Endodermal cell (in vitro differentiated cells): ENCODE data around the gene EHD2. TPM values are rescaled to one million over a fixed set of nuclear protein-coding genes. Genes with fewer than 3 reads are reported as not detected.

Experiments used
- DNase-seq: peaks from one replicate; pipeline ENCODE4 v3.0.0-alpha.2; 2017
- H3K27ac ChIP-seq: 2 replicates; pipeline ENCODE4 v1.5.1; 2013; ENCODE audit warnings: mild to moderate bottlenecking, low read depth, low read length, moderate library complexity
- H3K27me3 ChIP-seq: 2 replicates; pipeline ENCODE4 v1.6.1; 2013; ENCODE audit warnings: mild to moderate bottlenecking, low read length, moderate library complexity; ENCODE audit not compliant: insufficient read depth, control insufficient read depth, poor library complexity, severe bottlenecking
- H3K36me3 ChIP-seq: 2 replicates; pipeline ENCODE4 v1.7.0; 2013; ENCODE audit warnings: mild to moderate bottlenecking, low read length, moderate library complexity; ENCODE audit not compliant: control insufficient read depth, insufficient read depth
- H3K4me1 ChIP-seq: one replicate; pipeline ENCODE4 v1.7.0; 2013; ENCODE audit warnings: low read length; ENCODE audit not compliant: control insufficient read depth, insufficient read depth
- H3K4me3 ChIP-seq: 2 replicates; pipeline ENCODE4 v1.5.1; 2013; ENCODE audit warnings: mild to moderate bottlenecking, low read length, moderate library complexity
- H3K9ac ChIP-seq: 2 replicates; pipeline ENCODE4 v1.6.1; 2013; ENCODE audit warnings: mild to moderate bottlenecking, low read length, moderate library complexity; ENCODE audit not compliant: poor library complexity, severe bottlenecking; ENCODE audit errors: extremely low read depth
- H3K9me3 ChIP-seq: 2 replicates; pipeline ENCODE4 v1.6.1; 2013; ENCODE audit warnings: mild to moderate bottlenecking, low read length, moderate library complexity; ENCODE audit not compliant: control insufficient read depth
- H3K27ac Mint-ChIP-seq: 2 replicates; pipeline ENCODE4 v1.8.0; 2020; ENCODE audit warnings: mixed read lengths
- H3K27me3 Mint-ChIP-seq: 2 replicates; pipeline ENCODE4 v1.8.0; 2021; ENCODE audit warnings: mild to moderate bottlenecking, mixed read lengths; ENCODE audit not compliant: insufficient read depth
- H3K36me3 Mint-ChIP-seq: 2 replicates; pipeline ENCODE4 v1.8.0; 2020; ENCODE audit warnings: low read depth, mixed read lengths
- H3K4me1 Mint-ChIP-seq: 2 replicates; pipeline ENCODE4 v1.8.0; 2020; ENCODE audit warnings: mixed read lengths
- H3K4me3 Mint-ChIP-seq: 2 replicates; pipeline ENCODE4 v1.8.0; 2020; ENCODE audit warnings: mild to moderate bottlenecking, moderate library complexity, mixed read lengths
- H3K9me3 Mint-ChIP-seq: 2 replicates; pipeline ENCODE4 v1.8.0; 2020; ENCODE audit warnings: mild to moderate bottlenecking, mixed read lengths
- CTCF ChIP-seq: fragments of 200-600 bp; sonication (generic); conservative IDR thresholded peaks from 2 replicates; pipeline ENCODE4 v1.5.0; 2021; ENCODE audit warnings: antibody characterized with exemption, mild to moderate bottlenecking
- WGBS, 2 experiments: methylation state at CpG; one replicate each; pipeline versions ENCODE4 v1.1.5 to v1.1.7; 2013; ENCODE audit warnings: missing lambda C conversion rate in 2 of 2, mixed read lengths in 1 of 2; ENCODE audit not compliant: insufficient coverage in 1 of 2, insufficient read length in 1 of 2; 5-methylcytosine and 5-hydroxymethylcytosine counted together
- total RNA-seq, 2 donors: library from RNA; stranded (reverse); fragmentation: NEBNext Ultra II Directional in 1 of 2; extraction: Animal tissue kit (Norgen Biotek cat#: 25700) in 1 of 2; gene quantifications; 2 replicates in 1 of 2; 3 replicates in 1 of 2; pipeline ENCODE4 v1.2.1, GENCODE V29; 2021

EHD2 gene
- total RNA-seq, 2 donors from 2014 or later = 5.5 to 8.4 TPM

- Mint-ChIP-seq H3K4me3 (no peak overlapping the region), H3K4me1 (peaks cover 11% of the 10 kb centered on the region), H3K27ac (peak overlapping the region; percentile 89), H3K9me3 (no peaks in the 10 kb centered on the region), H3K27me3 (no peaks in the 10 kb centered on the region), H3K36me3 (peaks cover 59% of the 10 kb centered on the region)
- Histone ChIP-seq H3K27ac (no peak overlapping the region), H3K4me1 (no peaks in the 10 kb centered on the region), H3K36me3 (peaks cover 35% of the 10 kb centered on the region), H3K9me3 (no peaks in the 10 kb centered on the region), H3K27me3 (no peaks in the 10 kb centered on the region), H3K9ac (no peak overlapping the region), H3K4me3 (no peak overlapping the region)
- no peak for TF ChIP-seq CTCF
- 94 to 97% methylated on average over 6 of the region's 6 CpGs for WGBS, 2 experiments
- DNase-seq = no peak
Measured at GRCh38 chr19:47681388-47681787, 31.8 kb upstream of the EHD2 start.

- 88 to 95% methylated on average over 5 to 23 of the region's 23 CpGs for WGBS, 2 experiments
- DNase-seq = no peak
- Mint-ChIP-seq H3K27ac (no peak overlapping the region), H3K27me3 (no peaks in the 10 kb centered on the region), H3K4me3 (no peak overlapping the region), H3K36me3 (peaks cover 57% of the 10 kb centered on the region), H3K4me1 (peaks cover 12% of the 10 kb centered on the region), H3K9me3 (no peaks in the 10 kb centered on the region)
- Histone ChIP-seq H3K9me3 (no peaks in the 10 kb centered on the region), H3K4me3 (no peak overlapping the region), H3K36me3 (peaks cover 33% of the 10 kb centered on the region), H3K9ac (no peak overlapping the region), H3K27ac (no peak overlapping the region), H3K4me1 (no peaks in the 10 kb centered on the region), H3K27me3 (no peaks in the 10 kb centered on the region)
- no peak for TF ChIP-seq CTCF
Measured at GRCh38 chr19:47681936-47682335, 31.3 kb upstream of the EHD2 start.

GRCh38 chr19:47682939-47683338, 30.3 kb upstream of the EHD2 start:
- no peaks in the 10 kb centered on the region for H3K27me3 Mint-ChIP-seq
- no peak for TF ChIP-seq CTCF
- no peak for DNase-seq
- H3K9me3 Mint-ChIP-seq = no peaks in the 10 kb centered on the region
- Histone ChIP-seq H3K4me1 (no peaks in the 10 kb centered on the region), H3K9me3 (no peaks in the 10 kb centered on the region), H3K9ac (no peak overlapping the region), H3K36me3 (peaks cover 31% of the 10 kb centered on the region), H3K4me3 (no peak overlapping the region), H3K27ac (no peak overlapping the region), H3K27me3 (no peaks in the 10 kb centered on the region)
- H3K27ac Mint-ChIP-seq = peak overlapping the region; percentile 17
- peaks cover 48% of the 10 kb centered on the region for H3K36me3 Mint-ChIP-seq
- H3K4me3 Mint-ChIP-seq = no peak overlapping the region
- WGBS, 2 experiments = 55 to 78% methylated on average over 1 to 6 of the region's 6 CpGs
- peaks cover 12% of the 10 kb centered on the region for H3K4me1 Mint-ChIP-seq
